MG63 (cell line): Measurements from ENCODE around the gene AK9. TPM values are rescaled to one million over a fixed set of nuclear protein-coding genes. Genes with fewer than 3 reads are reported as not detected.
"Not testable (repeated sequence)": the region's sequence is repeated elsewhere in the genome, so short reads cannot be mapped to it uniquely, and the experiment has no call there.

ENCODE experiments used
- DNase-seq: peaks from one replicate; pipeline ENCODE4 v3.0.0-alpha.2; 2020
- H3K27me3 ChIP-seq: fragments of 250-450 bp; sonication (Bioruptor Pico); 2 replicates; pipeline ENCODE4 v1.5.1; 2020; ENCODE audit warnings: mild to moderate bottlenecking, moderate library complexity
- H3K36me3 ChIP-seq: fragments of 250-450 bp; sonication (Bioruptor Pico); 2 replicates; pipeline ENCODE4 v1.5.1; 2020; ENCODE audit warnings: mild to moderate bottlenecking, moderate library complexity
- H3K4me3 ChIP-seq: fragments of 250-450 bp; sonication (Bioruptor Pico); 2 replicates; pipeline ENCODE4 v1.5.1; 2020; ENCODE audit warnings: mild to moderate bottlenecking, moderate library complexity
- H3K9me3 ChIP-seq: fragments of 250-450 bp; sonication (Bioruptor Pico); 2 replicates; pipeline ENCODE4 v1.5.1; 2020; ENCODE audit warnings: mild to moderate bottlenecking, moderate library complexity
- total RNA-seq: library from RNA; depleted of rRNA; stranded (reverse); fragments of >200 nt; shearing (Covaris generic); gene quantifications from 2 replicates; pipeline ENCODE4 v1.2.3, GENCODE V29; 2014; ENCODE audit warnings: low replicate concordance; rRNA removed

The AK9 gene
- 2.6 and 5.2 TPM in 2 replicates for total RNA-seq

DNA sequence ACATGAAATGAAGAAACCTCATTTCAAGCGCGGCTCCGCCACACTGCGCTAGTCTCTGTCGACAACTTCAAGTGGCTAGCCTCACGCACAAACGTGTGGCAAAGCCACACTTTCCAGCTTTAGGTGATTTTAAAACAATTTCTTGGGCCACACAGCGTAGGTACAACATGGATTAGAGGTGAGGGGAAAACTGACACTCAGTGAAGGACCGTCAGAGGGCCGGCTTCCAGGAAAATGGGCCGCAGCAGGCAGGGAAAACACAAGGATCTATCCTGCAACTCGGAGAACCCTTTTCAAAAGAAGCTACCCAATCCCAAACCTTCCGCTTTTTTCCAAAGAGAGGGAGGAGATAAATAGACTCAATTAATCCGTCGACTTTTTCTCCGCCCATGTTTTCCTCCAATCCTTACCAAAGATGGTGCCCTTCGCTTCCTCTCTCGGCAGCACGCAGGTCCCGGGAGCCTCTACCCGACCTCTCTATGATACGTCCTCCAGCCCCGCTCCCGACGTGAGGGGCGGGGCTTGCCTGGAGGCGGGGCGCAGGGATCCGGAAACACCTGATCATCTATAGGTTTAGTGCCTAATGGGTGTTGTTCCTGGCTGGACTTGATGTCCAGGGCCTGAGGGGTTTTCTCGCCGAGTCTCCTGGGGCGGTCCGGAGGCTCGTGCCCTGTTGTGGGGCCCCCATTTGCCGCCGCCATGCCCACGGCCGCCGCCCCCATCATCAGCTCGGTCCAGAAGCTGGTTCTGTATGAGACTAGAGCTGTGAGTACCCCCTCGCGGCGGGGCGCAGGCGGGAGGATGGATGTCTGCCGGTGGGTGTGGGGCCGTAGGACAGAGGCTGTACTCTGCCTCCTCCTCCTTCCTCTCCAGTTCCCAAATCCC, at the start of gene AK9, which contains the start of gene FIG4:
Gene AK9, minus strand, starts transcription at position 466 of the 885 bp plus-strand sequence. CDS start 15,457 bp downstream, outside the sequence.
Gene FIG4, plus strand, starts transcription at position 560 of the 885 bp plus-strand sequence. Its CDS starts 140 bp downstream, at position 700.
- DNase-seq: peak; percentile 94
- peak within 1 kb of the TSS; percentile 67 for H3K4me3 ChIP-seq

DNA sequence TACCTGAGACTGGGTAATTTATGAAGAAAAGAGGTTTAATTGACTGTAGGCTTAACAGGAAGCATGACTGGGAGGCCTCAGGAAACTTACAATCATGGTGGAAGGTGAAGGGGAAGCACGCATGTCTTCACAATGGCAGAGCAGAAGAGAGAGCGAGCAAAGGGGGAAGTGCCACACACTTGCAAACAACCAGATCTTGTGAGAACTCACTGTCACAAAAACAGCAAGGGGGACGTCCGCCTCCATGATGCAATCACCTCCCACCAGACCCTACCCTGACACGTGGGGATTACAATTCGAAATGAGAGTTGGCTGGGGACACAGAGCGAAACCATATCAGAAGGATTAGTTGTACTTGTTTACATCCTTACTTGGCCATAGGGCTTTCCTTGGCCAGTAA, 49.8 kb upstream of the AK9 start:
- no peak overlapping the region for H3K4me3 ChIP-seq
- H3K36me3 ChIP-seq: no peaks in the 10 kb centered on the region; the same call in 1 of the 2 replicates
- no peak for DNase-seq
- H3K9me3 ChIP-seq: no peaks in the 10 kb centered on the region
- H3K27me3 ChIP-seq: no peaks in the 10 kb centered on the region

More for the DNA sequence above, at the start of gene AK9, which contains the start of gene FIG4:
- H3K27me3 ChIP-seq: no peaks in the 10 kb centered on the region
- no peaks in the 10 kb centered on the region for H3K9me3 ChIP-seq
- H3K36me3 ChIP-seq: peaks cover under 1% of the 10 kb centered on the region; the same call in 1 of the 2 replicates

DNA sequence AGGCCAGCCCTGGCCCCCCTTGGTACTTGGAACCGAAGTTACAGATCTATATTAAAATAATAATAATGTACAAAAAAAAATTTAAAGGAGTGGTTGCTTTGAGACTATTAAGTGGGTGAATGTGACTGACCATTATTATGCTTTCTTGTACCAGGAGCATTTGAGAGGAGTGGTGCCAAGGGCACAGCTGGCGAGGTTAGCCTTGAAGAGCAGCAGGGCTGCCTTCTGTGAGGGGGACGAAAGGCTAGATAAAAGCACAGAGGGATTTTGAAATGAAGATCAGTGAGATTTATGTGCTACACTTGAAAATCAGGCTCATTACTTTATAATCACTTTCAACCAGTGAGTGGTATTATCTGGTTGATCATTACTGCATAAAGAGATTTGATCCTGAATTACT, 48.7 kb upstream of the AK9 start:
- H3K4me3 ChIP-seq: no peak overlapping the region
- DNase-seq: no peak
- no peaks in the 10 kb centered on the region for H3K9me3 ChIP-seq
- no peaks in the 10 kb centered on the region for H3K27me3 ChIP-seq
- no peaks in the 10 kb centered on the region for H3K36me3 ChIP-seq

DNA sequence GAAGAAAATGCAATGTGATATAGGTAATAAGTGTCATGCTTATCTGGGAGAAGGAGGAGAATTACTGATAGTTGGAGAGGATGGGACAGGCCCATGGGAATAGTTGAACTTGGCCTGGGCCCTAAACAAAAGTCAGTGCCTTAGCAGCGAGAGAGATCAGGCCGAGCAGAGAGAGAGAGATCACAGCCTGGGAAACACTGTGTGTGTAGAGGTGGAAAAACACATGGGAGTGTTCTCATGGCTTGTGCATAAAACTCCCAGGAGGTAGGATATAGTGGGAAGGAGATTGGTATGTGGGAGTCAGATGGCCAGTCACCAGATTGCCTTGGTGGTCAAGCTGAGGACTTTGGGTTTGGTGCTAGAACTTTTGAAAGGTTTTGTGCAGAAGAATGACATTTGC, 47.7 kb upstream of the AK9 start:
- H3K36me3 ChIP-seq: no peaks in the 10 kb centered on the region
- no peak for DNase-seq
- H3K9me3 ChIP-seq: no peaks in the 10 kb centered on the region
- no peaks in the 10 kb centered on the region for H3K27me3 ChIP-seq
- no peak overlapping the region for H3K4me3 ChIP-seq

DNA sequence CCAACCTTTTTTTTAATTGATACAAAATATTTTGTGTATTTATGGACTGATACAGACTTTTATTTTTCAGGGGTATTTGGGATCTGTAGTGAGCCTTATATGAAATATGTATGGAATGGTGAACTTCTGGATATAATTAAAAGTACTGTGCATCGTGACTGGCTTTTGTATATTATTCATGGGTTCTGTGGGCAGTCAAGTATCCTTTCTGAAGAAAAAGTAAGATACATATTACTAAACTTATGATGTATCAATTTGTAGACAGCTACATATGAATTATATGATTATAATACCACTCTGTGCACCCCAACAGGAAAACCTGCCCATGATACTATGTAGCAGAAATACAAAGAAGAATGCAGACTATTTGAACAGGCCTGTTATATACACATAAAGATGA, 47.3 kb upstream of the AK9 start:
- no peak for DNase-seq
- Histone ChIP-seq H3K9me3 (no peaks in the 10 kb centered on the region), H3K4me3 (no peak overlapping the region), H3K36me3 (no peaks in the 10 kb centered on the region), H3K27me3 (no peaks in the 10 kb centered on the region)

DNA sequence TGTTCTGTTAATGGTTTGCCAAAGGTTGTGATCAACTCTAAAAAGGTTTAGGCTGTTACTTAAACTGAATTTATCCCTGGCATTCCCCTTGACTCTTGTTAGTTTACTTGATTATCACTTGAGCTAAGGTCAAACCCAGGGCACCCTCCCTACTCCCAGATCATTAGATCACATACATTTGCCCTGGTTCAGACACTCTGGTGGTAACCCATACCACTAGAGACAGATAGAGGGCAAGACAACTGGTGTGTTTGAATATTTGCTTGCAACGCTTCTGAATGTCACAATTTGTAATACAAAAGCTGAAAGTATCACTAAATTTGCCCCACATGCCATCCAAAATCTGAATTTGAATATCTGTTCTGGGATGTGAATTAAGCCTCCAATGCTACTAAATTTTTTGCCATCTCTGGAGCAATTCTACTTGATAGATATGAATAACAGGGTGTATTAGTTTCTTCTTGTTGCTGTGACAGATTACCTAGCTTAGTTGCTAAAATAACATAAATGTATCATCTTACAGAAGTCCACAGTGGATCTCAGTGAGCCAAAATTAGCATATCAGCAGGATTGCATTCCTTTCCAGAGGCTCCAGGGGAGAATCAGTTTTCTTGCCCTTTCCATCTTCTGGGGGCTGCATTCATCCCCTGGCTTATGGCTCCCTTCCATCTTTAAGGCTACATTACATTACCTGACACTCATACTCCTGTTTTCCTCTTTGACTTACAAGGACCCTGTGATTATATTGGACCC, 45.4 kb upstream of the AK9 start:
- no peak for DNase-seq
- no peaks in the 10 kb centered on the region for H3K36me3 ChIP-seq
- no peaks in the 10 kb centered on the region for H3K27me3 ChIP-seq
- no peaks in the 10 kb centered on the region for H3K9me3 ChIP-seq
- no peak overlapping the region for H3K4me3 ChIP-seq

DNA sequence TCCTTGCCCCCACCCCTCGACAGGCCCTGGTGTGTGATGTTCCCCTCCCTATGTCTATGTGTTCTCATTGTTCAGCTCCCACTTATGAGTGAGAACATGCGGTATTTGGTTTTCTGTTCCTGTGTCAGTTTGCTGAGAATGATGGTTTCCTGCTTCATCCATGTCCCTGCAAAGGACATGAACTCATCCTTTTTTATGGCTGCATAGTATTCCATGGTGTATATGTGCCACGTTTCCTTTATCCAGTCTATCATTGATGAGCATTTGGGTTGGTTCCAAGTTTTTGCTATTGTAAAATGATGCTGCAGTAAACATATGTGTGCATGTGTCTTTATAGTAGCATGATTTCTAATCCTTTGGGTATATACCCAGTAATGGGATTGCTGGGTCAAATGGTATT, 34.2 kb upstream of the AK9 start:
- H3K4me3 ChIP-seq, H3K27me3 ChIP-seq, DNase-seq, H3K36me3 ChIP-seq, H3K9me3 ChIP-seq: not testable (repeated sequence)

DNA sequence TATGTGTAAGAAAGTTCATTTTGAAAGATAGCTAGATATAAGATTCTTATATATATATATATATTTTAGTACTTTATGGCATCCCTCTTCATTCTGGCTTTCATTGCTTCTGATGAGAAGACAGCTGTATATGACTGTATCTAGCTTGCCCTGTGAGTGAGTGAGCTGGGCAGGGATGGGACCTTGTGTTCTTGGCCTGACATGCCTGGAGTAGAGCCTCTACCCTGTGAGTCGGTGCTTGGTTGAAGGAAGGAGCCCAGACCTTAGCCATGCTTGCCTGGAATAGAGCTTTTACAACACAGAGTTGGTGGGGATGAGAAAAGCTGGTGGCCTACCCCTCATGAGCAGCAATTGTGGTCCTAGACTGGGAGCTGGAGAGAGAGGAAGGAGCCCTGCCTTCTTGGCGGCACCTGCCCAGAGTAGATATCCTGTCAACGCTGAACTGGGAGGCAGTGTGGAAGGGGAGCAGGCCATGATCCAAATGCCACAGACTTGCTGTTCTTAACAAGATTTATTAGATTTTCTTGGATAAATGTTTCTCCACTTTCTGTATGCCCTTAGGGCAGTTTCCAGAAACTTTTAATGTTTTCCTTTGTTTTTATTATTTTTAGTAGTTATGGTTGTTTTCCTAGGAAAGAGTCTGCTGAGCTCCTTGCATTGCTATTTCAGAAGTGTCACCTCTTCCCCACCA, 31.7 kb upstream of the AK9 start:
- Histone ChIP-seq H3K9me3 (no peaks in the 10 kb centered on the region), H3K36me3 (no peaks in the 10 kb centered on the region), H3K4me3 (no peak overlapping the region), H3K27me3 (no peaks in the 10 kb centered on the region)
- no peak for DNase-seq

DNA sequence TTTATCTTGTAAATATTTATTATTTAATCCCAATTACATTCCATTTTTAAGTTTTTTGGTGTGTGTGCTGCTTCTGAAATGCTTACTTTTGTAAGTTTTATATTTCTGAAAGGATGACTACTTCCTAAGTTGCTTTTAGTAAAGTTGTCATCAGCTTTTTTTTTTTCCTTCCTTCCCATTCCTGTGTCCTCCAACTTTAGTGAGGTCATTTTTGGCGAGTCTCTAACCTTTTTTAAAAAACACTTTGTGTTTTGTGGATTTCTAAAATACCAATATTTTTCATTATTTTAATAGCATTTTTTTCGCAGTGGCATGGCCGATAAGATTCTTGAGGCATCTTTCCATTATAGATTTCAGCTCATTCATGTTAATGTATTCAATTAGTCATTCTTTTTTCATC, 31.0 kb upstream of the AK9 start:
- H3K4me3 ChIP-seq: no peak overlapping the region
- H3K9me3 ChIP-seq: no peaks in the 10 kb centered on the region
- no peaks in the 10 kb centered on the region for H3K36me3 ChIP-seq
- no peaks in the 10 kb centered on the region for H3K27me3 ChIP-seq
- no peak for DNase-seq

DNA sequence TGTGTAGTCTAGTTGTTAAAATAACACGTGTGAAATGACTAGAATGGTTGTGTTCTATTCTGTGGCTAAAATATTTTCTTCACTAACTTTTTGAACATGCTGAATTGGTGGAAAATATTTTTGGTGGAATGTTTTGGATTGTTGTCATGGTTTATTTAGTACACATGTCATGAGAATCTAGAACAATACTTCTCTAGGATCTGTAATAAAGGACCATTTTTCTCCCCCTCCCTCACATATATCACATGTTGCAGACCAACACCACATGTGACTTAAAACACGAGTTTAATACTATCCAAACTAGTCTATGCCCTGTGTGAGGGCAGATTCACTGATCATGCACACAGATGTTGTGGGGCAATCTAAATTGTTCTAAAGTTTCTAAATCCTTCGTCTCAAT, 29.3 kb upstream of the AK9 start:
- no peak for DNase-seq
- Histone ChIP-seq H3K4me3 (no peak overlapping the region), H3K36me3 (no peaks in the 10 kb centered on the region), H3K27me3 (no peaks in the 10 kb centered on the region), H3K9me3 (no peaks in the 10 kb centered on the region)

DNA sequence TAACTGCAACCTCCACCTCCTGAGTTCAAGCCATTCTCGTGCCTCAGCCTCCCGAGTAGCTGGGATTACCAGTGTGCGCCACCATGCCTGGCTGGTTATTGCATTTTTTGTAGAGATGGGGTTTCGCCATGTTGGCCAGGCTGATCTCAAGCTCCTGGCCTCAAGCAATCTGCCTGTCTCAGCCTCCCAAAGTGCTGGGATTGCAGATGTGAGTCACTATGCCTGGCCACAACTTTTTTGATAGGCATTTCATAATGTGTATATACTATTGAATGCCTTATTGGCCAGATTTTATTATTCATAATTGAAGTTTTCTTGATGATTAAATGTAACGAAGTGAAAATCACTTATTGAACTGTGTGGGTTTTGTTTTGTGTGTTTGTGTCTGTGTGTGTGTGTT, 28.0 kb upstream of the AK9 start:
- no peak for DNase-seq
- no peaks in the 10 kb centered on the region for H3K9me3 ChIP-seq

DNA sequence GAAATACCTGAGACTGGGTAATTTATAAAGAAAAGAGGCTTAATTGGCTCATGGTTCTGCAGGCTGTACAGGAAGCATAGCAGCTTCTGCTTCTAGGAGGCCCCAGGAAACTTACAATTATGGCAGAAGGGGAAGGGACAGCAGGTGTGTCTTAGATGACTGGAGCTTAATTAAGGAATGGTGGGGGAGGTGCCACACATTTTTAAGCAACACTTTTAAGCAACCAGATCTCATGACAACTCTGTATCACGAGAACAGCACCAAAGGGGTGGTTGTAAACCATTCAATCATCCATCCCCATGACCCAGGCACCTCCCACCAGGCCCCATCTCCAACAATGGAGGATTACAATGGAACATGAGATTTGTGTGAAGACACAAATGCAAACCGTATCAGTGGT, 27.0 kb upstream of the AK9 start:
- Histone ChIP-seq H3K27me3 (no peaks in the 10 kb centered on the region), H3K36me3 (no peaks in the 10 kb centered on the region), H3K4me3 (no peak overlapping the region), H3K9me3 (no peaks in the 10 kb centered on the region)
- DNase-seq: no peak

More for the DNA sequence above, 28.0 kb upstream of the AK9 start:
- Histone ChIP-seq H3K4me3 (no peak overlapping the region), H3K36me3 (no peaks in the 10 kb centered on the region), H3K27me3 (no peaks in the 10 kb centered on the region)

DNA sequence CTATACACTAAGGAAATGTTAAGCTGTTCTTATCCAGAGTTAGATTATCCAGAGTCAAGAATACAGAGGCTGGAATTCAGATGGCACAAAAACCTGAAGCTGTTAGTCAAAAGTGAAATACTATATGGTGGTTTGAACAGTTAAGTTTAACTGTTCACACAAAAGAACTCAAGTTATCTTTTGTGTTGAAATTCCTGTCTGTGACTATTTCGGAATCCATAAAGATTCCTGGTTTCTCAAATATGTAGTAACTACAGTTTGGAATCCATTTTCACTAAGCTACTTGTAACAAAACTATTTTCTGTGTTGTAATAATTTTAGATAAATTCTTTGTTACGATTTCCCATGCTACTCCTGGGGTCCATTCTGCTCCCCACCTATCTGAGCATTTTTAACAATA, 24.6 kb upstream of the AK9 start:
- no peak for DNase-seq
- no peaks in the 10 kb centered on the region for H3K27me3 ChIP-seq
- H3K4me3 ChIP-seq: no peak overlapping the region
- H3K36me3 ChIP-seq: no peaks in the 10 kb centered on the region
- H3K9me3 ChIP-seq: no peaks in the 10 kb centered on the region

DNA sequence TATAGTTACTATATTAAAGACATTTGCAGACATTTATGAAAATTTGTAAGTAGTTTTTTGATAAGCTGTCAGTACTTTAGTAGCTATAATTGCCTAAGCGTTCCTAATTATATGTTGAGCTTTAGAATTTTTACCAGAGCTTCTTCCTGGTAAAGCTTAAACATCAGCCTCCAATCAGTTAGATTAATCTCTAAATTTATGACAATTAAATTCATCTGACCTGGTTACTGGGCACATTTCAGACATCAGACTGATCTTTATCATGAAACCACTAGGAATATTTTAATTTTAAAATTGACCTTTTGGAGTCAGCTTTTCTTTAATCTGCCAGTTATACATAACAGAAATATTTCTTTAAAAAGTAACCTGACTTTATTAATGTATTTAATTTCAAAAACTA, 23.6 kb upstream of the AK9 start:
- Histone ChIP-seq H3K4me3 (no peak overlapping the region), H3K36me3 (no peaks in the 10 kb centered on the region), H3K27me3 (no peaks in the 10 kb centered on the region), H3K9me3 (no peaks in the 10 kb centered on the region)
- no peak for DNase-seq

DNA sequence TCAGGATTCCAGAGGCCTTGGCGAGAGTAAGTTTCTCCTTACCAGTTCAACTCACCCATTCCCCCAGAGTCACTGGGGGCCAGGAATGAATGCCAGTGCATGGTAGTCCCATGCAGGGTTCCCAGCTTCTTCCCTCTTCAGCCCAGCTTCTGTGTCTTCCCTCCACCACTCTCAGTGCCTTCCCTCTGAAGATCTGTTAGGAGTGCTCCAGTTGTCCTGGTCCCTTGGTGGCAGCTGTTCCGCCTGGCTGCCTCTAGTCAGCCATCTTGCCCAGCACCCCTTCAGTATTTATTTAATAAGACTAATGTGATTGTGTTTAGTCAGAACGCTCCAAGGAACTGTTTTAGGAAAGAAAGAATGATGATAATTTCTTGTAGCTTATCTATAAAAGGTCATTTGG, 23.2 kb upstream of the AK9 start:
- no peak for DNase-seq
- no peaks in the 10 kb centered on the region for H3K36me3 ChIP-seq
- no peak overlapping the region for H3K4me3 ChIP-seq
- H3K9me3 ChIP-seq: peaks cover 4% of the 10 kb centered on the region; the same call in 1 of the 2 replicates
- no peaks in the 10 kb centered on the region for H3K27me3 ChIP-seq

DNA sequence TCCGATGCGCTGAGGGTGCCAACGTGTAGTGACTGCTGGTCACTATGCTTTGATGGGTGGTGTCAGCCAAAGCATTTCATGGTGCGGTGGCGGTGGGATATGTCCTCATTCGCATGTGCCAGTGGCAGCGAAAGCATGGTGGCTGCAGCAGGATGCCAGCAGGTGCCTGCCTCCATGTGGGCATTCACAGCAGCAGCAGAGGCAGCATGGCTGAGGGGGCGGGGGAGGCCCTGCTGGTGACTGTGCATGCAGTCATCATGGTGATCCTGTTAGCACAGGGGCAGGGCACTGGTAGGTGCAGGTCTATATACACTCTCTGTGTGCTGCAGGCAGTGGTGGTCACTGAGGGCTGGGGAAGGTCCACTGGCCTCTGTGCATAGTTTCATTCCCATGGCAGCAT, 22.1 kb upstream of the AK9 start:
- Histone ChIP-seq H3K9me3 (peaks cover 7% of the 10 kb centered on the region), H3K27me3 (no peaks in the 10 kb centered on the region), H3K36me3 (no peaks in the 10 kb centered on the region), H3K4me3 (no peak overlapping the region)
- DNase-seq: peak; percentile 38

DNA sequence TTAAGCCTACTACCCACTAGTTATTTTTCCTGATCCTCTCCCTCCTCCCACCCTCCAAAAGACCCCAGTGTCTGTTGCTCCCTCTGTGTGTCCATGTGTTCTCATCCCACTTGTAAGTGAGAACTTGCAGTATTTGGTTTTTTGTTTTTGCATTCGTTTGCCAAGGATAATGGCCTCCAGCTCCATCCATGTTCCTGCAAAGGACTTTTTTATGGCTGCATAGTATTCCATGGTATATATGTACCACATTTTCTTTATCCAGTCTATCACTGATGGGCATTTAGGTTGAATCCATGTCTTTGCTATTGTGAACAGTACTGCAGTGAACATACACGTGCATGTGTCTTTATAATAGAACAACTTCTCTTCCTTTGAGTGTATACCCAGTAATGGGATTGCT, 17.1 kb upstream of the AK9 start:
- H3K36me3 ChIP-seq, H3K27me3 ChIP-seq, DNase-seq, H3K4me3 ChIP-seq, H3K9me3 ChIP-seq: not testable (repeated sequence)
